ENCODE measurements around the gene FAM170B.

FAM170B gene

GRCh38 chr10:49168831-49169500, 35.1 kb upstream of the FAM170B start:
- DNase-seq, result no peak

DNA sequence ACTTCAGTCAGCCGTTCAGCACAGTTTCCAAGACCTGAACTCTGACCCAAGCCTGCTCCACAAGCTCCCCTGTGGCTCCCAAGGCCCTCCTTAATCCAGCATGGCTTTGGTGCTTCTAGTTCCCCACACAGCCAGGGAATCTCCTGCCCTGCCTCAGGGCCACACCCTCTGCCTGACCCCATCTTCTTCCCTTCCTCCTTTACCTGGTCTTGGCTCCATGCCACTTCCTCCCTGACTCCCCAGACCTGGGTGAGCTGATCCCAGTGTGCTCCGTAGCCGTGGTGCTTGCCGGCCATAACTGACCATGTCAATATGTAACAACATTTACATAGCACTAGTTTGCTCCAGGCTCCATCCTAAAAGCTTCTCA, 34.3 kb upstream of the FAM170B start:
- no peak for DNase-seq

DNA sequence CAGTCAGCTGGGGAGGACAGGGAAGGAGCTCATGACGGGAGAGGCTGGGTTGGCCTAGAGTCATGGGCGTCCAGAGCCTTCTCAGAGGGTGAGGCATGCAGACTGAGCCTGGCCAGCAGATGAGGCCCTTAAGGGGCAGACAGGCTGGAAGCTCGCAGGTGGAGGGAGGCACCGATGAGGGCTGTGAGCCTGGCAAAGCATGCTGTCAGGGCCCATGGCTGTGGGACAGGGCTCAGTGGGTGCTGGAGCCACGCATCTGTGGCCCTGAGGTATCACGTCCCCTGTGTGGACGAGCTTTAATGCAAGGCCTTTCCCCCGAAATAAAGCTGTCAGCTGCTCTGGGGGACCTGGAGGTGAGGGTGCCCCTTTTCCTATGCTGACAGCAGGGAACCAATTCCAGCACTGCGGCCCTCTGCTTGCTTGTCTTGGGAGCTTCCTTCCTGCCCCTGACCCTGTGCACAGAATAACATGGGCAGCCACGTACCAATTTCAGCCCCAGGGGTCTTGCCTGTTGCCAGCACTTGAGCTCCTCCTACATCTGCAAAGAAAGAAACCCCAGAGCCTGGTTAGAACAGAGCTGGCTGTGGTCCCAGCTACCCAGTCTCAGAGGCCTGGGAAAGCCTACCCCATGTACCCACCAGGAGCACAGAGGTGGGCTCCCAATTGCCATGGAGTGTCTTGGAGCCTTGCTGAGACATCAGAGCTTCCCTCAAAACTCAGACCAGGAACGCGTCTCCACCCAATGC, 33.8 kb upstream of the FAM170B start:
- DNase-seq, result no peak

- no peak for DNase-seq
Measured at GRCh38 chr10:49166484-49167400, 32.9 kb upstream of the FAM170B start.

GRCh38 chr10:49165821-49166483, 32.1 kb upstream of the FAM170B start:
- no peak for DNase-seq

GRCh38 chr10:49165259-49165658, 31.4 kb upstream of the FAM170B start:
- no peak for DNase-seq

DNA sequence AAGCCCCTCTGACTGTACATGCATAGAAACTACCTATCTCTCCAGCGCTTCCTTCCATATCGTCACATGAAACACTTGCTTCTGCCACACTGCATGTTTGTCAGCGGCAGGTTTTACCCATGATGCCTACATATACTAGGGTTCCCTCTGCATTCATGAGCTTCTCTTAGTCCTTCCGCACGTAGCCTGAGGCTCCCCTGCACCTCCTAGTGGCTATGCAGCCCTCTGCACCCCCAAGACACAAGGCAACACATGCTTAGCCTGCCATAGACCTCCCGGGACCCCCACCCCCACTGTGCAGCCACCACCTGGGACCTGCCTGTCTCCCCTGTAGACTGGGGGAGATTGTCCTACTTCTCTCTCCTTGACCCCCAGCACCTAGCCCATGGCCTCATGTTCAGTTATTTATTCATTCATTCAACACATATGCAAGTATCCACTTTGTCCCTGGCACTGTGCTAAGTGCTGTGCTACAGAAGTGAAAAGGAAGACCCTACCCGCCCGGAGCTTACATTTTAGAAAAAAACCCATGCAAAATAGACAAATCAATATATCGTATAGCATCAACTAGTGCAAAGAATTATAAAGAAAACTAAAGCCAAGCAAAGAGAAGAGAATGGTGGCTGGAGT, 30.9 kb upstream of the FAM170B start:
- no peak for DNase-seq

DNA sequence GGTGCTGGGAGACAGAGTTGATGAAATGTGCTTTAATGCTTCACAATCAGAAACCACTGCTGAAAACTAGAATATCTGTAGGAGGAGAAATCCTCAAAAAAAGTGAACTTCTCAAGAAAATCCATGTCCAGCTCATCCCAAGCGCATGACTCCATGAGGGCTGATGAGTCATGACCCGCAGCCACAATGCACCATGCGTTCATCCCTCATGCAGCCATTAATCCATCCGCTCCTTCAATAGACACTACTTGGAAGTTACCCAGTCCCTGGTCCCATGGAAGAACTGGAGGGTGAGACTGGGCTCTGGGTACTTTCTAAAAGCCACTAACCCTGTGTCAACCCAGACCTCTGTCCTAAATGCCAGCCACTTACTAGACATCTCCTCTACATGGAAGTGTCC, 29.9 kb upstream of the FAM170B start:
- no peak for DNase-seq

DNA sequence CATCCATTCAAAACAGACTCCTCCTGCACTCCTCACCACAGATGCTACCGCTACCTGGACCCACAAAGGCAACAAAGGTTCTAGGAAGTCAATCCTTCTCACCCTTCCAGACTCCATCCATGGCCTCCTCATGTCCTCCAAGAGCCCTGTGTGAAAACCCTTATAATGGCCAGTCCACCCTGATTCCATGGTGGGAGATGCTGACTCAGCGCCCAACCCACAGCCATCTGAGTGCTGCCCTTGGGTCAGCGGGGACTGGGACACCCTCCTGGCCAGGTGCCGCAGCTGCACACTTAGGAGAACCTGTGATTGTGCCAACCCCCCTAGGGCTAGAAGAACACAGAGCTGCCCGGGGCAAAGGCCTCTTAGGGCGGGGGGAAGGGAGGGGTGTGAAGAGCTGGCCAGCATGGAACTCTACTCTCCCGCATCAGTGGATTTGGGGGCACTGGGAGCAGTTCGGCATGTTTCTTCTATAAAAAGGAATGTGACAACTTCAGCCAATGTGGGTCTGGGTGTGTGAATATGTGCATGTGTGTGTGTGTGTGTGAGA, 29.0 kb upstream of the FAM170B start:
- no peak for DNase-seq

DNA sequence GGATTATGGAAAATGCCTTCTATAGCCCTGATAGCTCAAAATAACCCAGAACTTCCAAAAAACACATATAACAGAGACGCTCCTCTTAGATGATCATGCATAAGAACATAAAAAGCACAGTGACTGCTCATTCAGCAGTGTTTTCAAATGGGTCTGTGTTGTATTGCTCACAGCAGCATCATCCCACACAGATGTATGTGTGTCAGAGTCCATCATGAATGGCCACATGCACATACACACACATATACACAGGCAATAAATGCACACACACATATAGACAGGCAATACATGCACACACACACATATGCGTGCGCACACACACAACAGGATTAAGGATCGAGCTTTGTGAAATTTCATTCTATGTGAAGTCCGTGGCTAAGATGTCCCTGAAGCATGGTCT, 28.2 kb upstream of the FAM170B start:
- no peak for DNase-seq

GRCh38 chr10:49161411-49161997, 27.7 kb upstream of the FAM170B start:
- DNase-seq, result no peak

DNA sequence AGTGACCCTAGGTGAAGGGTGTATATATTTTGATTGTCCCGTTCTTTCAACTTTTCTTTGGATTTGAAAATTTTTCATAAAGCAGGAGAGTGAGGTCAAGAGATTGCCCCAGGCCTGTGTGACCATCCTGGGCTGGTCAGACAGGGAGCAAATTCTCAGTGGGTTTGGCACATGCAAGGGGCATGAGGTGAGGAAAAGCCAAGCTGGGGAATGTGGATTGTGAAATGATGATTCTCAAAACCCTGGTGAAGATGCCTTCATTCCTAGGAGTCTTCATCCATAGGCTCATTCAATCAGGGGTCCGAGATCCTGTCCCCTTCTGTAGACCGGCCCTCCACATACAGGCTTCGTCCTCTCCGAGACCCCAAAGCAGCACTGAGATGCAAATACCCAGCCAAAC, 27.0 kb upstream of the FAM170B start:
- no peak for DNase-seq

DNA sequence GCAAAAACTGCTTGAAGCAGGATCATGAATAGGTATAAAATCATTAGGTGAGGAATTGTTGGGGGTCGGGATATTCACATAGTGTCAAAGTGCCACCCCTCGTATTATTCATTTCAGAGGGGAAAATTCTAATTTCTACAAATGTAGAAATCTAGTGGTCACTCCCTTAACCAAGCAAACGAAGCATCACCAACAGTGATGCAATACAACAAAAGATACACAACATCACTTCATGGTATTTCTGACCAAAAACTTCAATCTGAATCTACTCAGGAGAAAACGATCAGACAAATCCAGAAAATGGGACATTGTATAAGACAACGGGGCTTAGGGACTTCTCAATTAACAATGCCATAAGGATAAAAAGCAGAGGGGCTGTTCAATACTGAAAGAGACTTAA, 26.3 kb upstream of the FAM170B start:
- DNase-seq, result no peak

GRCh38 chr10:49158915-49159314, 25.1 kb upstream of the FAM170B start:
- no peak for DNase-seq

DNA sequence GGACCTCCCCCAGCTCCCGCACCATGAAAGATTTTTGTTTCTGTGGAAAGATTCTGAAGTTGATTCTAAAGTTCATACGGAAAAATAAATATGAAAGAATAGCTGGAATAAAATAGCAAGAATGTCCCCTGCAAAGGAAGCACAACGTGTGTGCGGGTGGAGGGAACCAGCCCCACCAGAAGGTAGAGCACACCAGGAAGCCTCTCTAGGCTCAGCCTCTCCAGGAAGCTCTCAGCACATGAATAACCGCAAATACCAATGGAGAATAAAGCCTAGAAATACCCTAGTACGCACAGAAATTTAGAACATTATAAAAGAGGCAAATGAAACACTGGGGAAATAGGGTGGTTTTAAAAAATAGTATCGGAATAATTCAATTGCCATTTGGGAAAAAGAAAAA, 24.6 kb upstream of the FAM170B start:
- no peak for DNase-seq

DNA sequence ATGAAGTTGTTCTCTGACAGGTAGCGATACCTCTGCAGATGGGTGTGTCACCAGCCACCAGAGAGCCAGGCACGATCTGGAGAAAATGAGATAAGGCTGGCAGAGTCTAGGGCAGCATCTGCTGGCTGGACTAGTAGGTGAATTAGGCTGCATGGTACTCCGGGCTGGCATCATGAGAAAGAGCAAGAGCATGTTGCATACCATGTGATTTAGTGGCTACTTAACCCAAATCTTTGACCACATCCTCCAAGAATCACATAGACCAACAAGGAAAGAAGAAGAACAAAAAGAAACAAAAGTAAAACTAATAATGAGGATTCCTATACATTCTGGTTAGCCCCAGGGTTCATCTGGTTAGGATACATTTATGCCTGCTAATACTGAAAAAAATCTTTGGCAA, 23.4 kb upstream of the FAM170B start:
- no peak for DNase-seq

- DNase-seq, result no peak
Measured at GRCh38 chr10:49154641-49155040, 20.8 kb upstream of the FAM170B start.

- no peak for DNase-seq
Measured at GRCh38 chr10:49153971-49154370, 20.1 kb upstream of the FAM170B start.

DNA sequence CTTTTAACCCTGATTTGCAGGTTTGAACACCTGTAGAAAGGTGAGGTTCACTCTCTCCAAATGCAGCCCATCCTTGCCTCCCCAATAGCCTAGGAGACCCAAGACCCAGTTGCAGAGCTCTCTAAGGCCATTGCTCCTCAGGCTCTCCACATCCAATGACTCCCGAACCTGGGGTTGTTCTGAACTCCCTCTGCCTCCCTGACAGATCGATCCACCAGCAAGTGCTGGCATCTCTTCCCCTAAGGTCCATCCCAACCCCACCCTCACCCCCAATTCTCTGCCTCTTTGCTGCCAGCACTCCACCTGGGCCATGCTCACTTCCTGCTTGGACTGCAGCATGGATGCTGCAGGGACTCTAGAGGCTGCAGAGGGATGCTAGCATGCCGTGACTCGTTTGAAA, 19.3 kb upstream of the FAM170B start:
- no peak for DNase-seq

DNA sequence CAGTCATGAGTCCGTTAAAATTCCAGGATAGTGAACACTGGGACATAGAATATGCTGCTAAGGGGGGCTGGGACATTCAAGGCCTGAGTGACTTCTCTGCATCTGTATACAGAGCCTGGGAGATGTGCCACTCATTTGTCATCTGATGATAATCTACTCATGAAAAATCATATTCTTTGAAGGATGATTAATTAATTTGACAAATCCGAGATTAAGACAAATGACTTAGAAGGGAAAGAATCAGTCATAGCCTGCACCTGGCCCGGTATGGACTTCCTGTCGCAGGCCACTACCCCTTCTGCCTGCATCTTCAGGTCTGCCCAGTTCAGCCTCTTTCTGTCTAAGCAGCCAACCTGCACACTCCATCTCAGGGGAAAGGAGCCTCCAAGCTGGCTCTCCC, 18.8 kb upstream of the FAM170B start:
- no peak for DNase-seq

DNA sequence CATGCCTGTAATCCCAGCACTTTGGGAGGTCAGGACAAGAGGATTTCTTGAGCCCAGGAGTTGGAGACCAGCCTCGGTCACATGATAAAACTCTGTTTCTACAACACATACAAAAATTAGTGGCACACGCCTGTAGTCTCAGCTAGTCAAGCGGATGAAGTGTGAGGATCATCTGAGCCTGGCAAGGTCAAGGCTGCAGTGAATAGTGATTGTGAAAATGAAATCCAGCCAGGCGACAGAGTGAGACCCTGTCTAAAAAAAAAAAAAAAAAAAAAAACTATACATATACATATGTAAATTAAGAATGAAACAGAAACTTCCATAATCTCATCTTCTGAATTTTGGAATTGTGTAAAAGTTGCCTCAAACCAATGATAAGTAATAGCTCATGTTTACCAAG, 18.2 kb upstream of the FAM170B start:
- DNase-seq, result no peak

DNA sequence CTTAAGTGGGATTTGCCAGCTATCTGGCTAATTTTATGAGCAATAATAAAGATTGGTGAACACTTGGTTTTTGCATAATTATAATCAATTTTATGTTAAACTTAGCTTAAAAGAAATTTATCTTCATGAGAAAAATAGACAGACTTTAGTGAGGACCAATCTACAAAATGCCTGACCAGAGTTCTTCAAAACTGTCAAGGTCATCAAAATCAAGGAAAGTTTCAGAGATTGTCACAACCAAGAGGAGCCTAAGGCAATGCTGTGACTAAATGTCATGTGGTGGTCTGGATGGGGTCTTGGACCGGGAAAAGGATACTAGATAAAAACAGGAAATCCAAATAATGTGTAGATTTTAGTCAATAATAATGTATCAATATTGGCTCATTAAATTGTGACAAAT, 17.7 kb upstream of the FAM170B start:
- DNase-seq, result no peak

All from NCI-H1930 (cell line).